DND-41 (cell line): ENCODE measurements around the gene GNG12.
A peak's percentile ranks its signal among the peaks of the same experiment; 100 is the strongest.

Experiments
- ATAC-seq: fragments of 200-7000 bp; cut with Tn5 transposase; 3 replicates; pipeline ENCODE4 v1.9.1; 2021; ENCODE audit warnings: low read depth; ENCODE audit not compliant: insufficient read depth
- DNase-seq: peaks from one replicate; pipeline ENCODE4 v3.0.0-alpha.2; 2020
- H2AFZ ChIP-seq: 2 replicates; pipeline ENCODE4 v1.6.0; 2012; ENCODE audit warnings: low read depth, low read length
- H3K27ac ChIP-seq: 2 replicates; pipeline ENCODE4 v1.5.1; 2012; ENCODE audit warnings: low read length, inconsistent platforms
- H3K27me3 ChIP-seq: fragments of 200-600 bp; sonication (generic); 2 replicates; pipeline ENCODE4 v1.6.0; 2012; ENCODE audit warnings: low read length, mild to moderate bottlenecking, inconsistent platforms; ENCODE audit not compliant: insufficient read depth, poor library complexity
- H3K36me3 ChIP-seq: 2 replicates; pipeline ENCODE4 v1.5.1; 2012; ENCODE audit warnings: low read length, inconsistent platforms; ENCODE audit not compliant: insufficient read depth
- H3K4me1 ChIP-seq: 2 replicates; pipeline ENCODE4 v1.5.1; 2012; ENCODE audit warnings: mild to moderate bottlenecking, low read length; ENCODE audit not compliant: insufficient read depth
- H3K4me2 ChIP-seq: 2 replicates; pipeline ENCODE4 v1.6.0; 2012; ENCODE audit warnings: mild to moderate bottlenecking, moderate library complexity, low read length, inconsistent platforms; ENCODE audit not compliant: insufficient read depth
- H3K4me3 ChIP-seq, 2 experiments: fragments of 200-600 bp in 1 of 2; shearing (Covaris generic) in 1 of 2; 2 replicates each; pipeline ENCODE4 v1.5.1; 2012 to 2016; ENCODE audit warnings: inconsistent platforms in 2 of 2, low read length in 2 of 2, mild to moderate bottlenecking in 2 of 2, low read depth in 1 of 2, moderate library complexity in 1 of 2
- H3K79me2 ChIP-seq: 2 replicates; pipeline ENCODE4 v1.6.0; 2012; ENCODE audit warnings: low read length, inconsistent platforms; ENCODE audit not compliant: insufficient read depth
- H3K9ac ChIP-seq: 2 replicates; pipeline ENCODE4 v1.6.0; 2012; ENCODE audit warnings: low read depth, mild to moderate bottlenecking, inconsistent platforms, low read length, moderate library complexity
- H3K9me3 ChIP-seq: 2 replicates; pipeline ENCODE4 v1.5.1; 2012; ENCODE audit warnings: low read length, moderate library complexity, mild to moderate bottlenecking, inconsistent platforms; ENCODE audit not compliant: insufficient read depth, severe bottlenecking
- H4K20me1 ChIP-seq: 2 replicates; pipeline ENCODE4 v1.6.0; 2012; ENCODE audit warnings: low read length; ENCODE audit not compliant: insufficient read depth
- EZH2 ChIP-seq: IDR thresholded peaks from 3 replicates; pipeline ENCODE4 v1.6.1; 2012; ENCODE audit warnings: borderline replicate concordance, low read depth, mild to moderate bottlenecking, moderate library complexity, low read length, inconsistent platforms; ENCODE audit not compliant: severe bottlenecking
- TF ChIP-seq, protein P1 (sequence below): IDR thresholded peaks from 2 replicates; pipeline ENCODE4 v1.5.1; 2012; ENCODE audit warnings: borderline replicate concordance, low read length, moderate library complexity, mild to moderate bottlenecking; ENCODE audit not compliant: poor library complexity, severe bottlenecking; ENCODE audit errors: extremely low read depth

Gene GNG12

DNA sequence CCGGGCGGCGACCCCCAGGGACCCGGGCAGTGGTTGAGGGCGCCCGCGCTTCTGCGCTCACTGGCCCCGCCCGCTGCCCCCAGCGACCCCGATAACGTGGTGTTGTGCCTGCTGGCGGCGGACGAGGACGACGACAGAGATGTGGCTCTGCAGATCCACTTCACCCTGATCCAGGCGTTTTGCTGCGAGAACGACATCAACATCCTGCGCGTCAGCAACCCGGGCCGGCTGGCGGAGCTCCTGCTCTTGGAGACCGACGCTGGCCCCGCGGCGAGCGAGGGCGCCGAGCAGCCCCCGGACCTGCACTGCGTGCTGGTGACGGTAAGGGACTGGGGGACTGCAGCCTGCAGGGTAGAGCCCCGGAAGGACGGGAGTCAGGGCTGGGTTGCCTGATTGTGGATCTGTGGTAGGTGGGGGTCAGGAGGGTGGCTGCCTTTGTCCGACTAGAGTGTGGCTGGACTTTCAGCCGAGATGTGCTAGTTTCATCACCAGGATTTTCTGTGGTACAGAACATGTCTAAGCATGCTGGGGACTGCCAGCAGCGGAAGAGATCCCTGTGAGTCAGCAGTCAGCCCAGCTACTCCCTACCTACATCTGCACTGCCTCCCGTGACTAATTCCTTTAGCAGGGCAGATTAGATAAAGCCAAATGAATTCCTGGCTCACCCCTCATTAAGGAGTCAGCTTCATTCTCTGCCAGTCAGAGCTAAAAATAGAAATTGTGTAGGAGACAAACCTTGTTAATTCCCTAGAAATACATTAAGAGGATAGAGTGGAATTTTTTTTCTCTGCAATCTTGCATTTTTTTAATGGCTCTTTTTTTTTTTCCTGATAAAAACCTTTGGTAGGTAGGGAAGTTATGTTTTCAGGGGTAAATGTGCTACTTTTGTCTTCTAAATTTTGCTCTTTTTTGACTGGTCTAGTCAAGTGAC lies 146.7 kb downstream of the GNG12 start:
- peak overlapping the region; percentile 60 for H2AFZ ChIP-seq
- peak overlapping the region; percentile 88 for H3K27ac ChIP-seq
- peak overlapping the region; percentile 93 for H3K9ac ChIP-seq
- peaks cover 25% of the 10 kb centered on the region for H3K4me1 ChIP-seq
- H3K27me3 ChIP-seq, result no peaks in the 10 kb centered on the region
- H3K9me3 ChIP-seq, result no peaks in the 10 kb centered on the region
- peak overlapping the region; percentile 95 to 99; a peak in 3 of 4 replicates for H3K4me3 ChIP-seq
- DNase-seq, result peak; percentile 76
- peaks cover 29% of the 10 kb centered on the region for H4K20me1 ChIP-seq
- peak overlapping the region; percentile 70 for H3K4me2 ChIP-seq
- peaks cover 27% of the 10 kb centered on the region for H3K79me2 ChIP-seq
- ATAC-seq, result peak; percentile 44
- H3K36me3 ChIP-seq, result peaks cover 45% of the 10 kb centered on the region
- no peak for TF ChIP-seq EZH2
- TF ChIP-seq, protein P1, sequence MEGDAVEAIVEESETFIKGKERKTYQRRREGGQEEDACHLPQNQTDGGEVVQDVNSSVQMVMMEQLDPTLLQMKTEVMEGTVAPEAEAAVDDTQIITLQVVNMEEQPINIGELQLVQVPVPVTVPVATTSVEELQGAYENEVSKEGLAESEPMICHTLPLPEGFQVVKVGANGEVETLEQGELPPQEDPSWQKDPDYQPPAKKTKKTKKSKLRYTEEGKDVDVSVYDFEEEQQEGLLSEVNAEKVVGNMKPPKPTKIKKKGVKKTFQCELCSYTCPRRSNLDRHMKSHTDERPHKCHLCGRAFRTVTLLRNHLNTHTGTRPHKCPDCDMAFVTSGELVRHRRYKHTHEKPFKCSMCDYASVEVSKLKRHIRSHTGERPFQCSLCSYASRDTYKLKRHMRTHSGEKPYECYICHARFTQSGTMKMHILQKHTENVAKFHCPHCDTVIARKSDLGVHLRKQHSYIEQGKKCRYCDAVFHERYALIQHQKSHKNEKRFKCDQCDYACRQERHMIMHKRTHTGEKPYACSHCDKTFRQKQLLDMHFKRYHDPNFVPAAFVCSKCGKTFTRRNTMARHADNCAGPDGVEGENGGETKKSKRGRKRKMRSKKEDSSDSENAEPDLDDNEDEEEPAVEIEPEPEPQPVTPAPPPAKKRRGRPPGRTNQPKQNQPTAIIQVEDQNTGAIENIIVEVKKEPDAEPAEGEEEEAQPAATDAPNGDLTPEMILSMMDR, result peak; percentile 36

DNA sequence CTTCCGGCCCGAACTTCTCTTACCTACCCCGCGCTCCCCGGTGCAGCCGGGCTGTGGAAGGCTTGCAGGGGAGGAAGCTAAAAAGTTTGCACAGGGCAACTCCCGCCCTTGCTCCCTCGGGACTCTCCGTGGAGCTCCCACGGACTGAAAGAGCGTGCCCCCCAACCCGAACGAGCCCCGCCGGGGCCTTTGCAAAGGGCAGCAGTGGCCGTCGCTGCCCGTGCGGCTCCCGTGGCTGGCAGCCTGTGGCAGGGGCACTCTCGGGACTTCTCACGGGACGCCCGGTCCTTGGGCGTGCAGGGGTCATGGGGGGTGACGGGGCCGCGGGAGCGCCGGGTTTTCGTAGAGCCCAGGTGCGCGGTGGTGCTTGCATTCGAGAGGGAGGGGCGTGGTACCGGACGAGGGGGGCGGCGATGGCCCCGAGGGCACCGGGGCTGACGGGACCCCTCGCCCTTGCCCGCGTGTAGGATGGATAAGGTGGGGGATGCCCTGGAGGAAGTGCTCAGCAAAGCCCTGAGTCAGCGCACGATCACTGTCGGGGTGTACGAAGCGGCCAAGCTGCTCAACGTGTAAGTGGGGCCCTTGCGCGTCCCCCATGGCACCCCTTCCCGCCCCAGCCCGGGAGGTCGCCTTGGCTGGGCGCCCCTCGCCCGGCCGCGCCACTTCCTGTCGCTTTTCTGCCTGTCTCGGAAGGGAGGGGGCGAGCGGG lies 147.6 kb downstream of the GNG12 start:
- H3K4me2 ChIP-seq, result peak overlapping the region; percentile 70
- DNase-seq, result peak; percentile 66
- no peaks in the 10 kb centered on the region for H3K9me3 ChIP-seq
- peaks cover 45% of the 10 kb centered on the region for H3K36me3 ChIP-seq
- no peak for TF ChIP-seq EZH2
- TF ChIP-seq, protein P1, result no peak
- H3K4me1 ChIP-seq, result peaks cover 25% of the 10 kb centered on the region
- no peaks in the 10 kb centered on the region for H3K27me3 ChIP-seq
- H3K79me2 ChIP-seq, result peaks cover 27% of the 10 kb centered on the region
- peak overlapping the region; percentile 60 for H2AFZ ChIP-seq
- peak overlapping the region; percentile 93 for H3K9ac ChIP-seq
- peak overlapping the region; percentile 95 to 99 for H3K4me3 ChIP-seq
- peaks cover 29% of the 10 kb centered on the region for H4K20me1 ChIP-seq
- peak; percentile 22 for ATAC-seq
- peak overlapping the region; percentile 88 for H3K27ac ChIP-seq

DNA sequence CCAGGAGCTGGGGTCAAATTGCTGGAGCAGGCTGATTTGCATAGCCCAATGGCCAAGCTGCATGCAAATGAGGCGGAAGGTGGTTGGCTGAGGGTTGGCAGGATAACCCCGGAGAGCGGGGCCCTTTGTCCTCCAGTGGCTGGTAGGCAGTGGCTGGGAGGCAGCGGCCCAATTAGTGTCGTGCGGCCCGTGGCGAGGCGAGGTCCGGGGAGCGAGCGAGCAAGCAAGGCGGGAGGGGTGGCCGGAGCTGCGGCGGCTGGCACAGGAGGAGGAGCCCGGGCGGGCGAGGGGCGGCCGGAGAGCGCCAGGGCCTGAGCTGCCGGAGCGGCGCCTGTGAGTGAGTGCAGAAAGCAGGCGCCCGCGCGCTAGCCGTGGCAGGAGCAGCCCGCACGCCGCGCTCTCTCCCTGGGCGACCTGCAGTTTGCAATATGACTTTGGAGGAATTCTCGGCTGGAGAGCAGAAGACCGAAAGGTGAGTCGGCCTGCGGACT lies 148.2 kb downstream of the GNG12 start, which contains the start of gene GADD45A:
Gene GADD45A, plus strand, starts transcription at position 135 of the 491 bp plus-strand sequence. Its CDS starts 294 bp downstream, at position 429.
- H3K79me2 ChIP-seq, result peaks cover 27% of the 10 kb centered on the region
- H3K9ac ChIP-seq, result peak within 1 kb of the TSS; percentile 93
- H2AFZ ChIP-seq, result peak within 1 kb of the TSS; percentile 79
- H3K4me2 ChIP-seq, result peak within 1 kb of the TSS; percentile 70
- DNase-seq (peak; percentile 98), ATAC-seq (peak; percentile 89)
- H3K9me3 ChIP-seq, result no peaks in the 10 kb centered on the region
- H4K20me1 ChIP-seq, result peaks cover 29% of the 10 kb centered on the region
- H3K4me3 ChIP-seq, result peak within 1 kb of the TSS; percentile 95 to 99
- H3K27ac ChIP-seq, result peak within 1 kb of the TSS; percentile 88
- H3K27me3 ChIP-seq, result no peaks in the 10 kb centered on the region
- peaks cover 45% of the 10 kb centered on the region for H3K36me3 ChIP-seq
- peaks cover 25% of the 10 kb centered on the region for H3K4me1 ChIP-seq
- TF ChIP-seq, protein P1, result no peak
